ENCODE results near the gene SNTG2.

SNTG2 gene

GRCh38 chr2:1010415-1010930, 59.8 kb downstream of the SNTG2 start:
- no peak for DNase-seq

- no peak for DNase-seq
Measured at GRCh38 chr2:1011006-1011405, 60.4 kb downstream of the SNTG2 start.

- DNase-seq: no peak
Measured at GRCh38 chr2:1011985-1012384, 61.3 kb downstream of the SNTG2 start.

GRCh38 chr2:1014802-1015201, 64.2 kb downstream of the SNTG2 start:
- DNase-seq: no peak

- no peak for DNase-seq
Measured at GRCh38 chr2:1016500-1016899, 65.9 kb downstream of the SNTG2 start.

GRCh38 chr2:1017827-1018226, 67.2 kb downstream of the SNTG2 start:
- DNase-seq: no peak

- no peak for DNase-seq
Measured at GRCh38 chr2:1020206-1020605, 69.6 kb downstream of the SNTG2 start.

GRCh38 chr2:1022178-1022577, 71.5 kb downstream of the SNTG2 start:
- no peak for DNase-seq

- DNase-seq: no peak
Measured at GRCh38 chr2:1024981-1025380, 74.3 kb downstream of the SNTG2 start.

GRCh38 chr2:1026141-1026540, 75.5 kb downstream of the SNTG2 start:
- DNase-seq: no peak

- no peak for DNase-seq
Measured at GRCh38 chr2:1028831-1029230, 78.2 kb downstream of the SNTG2 start.

- peak; percentile 42 for DNase-seq
Measured at GRCh38 chr2:1032030-1032429, 81.4 kb downstream of the SNTG2 start.

GRCh38 chr2:1033069-1033468, 82.4 kb downstream of the SNTG2 start:
- DNase-seq: no peak

GRCh38 chr2:1037066-1037465, 86.4 kb downstream of the SNTG2 start:
- no peak for DNase-seq

GRCh38 chr2:1039549-1039948, 88.9 kb downstream of the SNTG2 start:
- no peak for DNase-seq

GRCh38 chr2:1041012-1041805, 90.6 kb downstream of the SNTG2 start:
- DNase-seq: no peak

- no peak for DNase-seq
Measured at GRCh38 chr2:1045109-1045508, 94.5 kb downstream of the SNTG2 start.

- no peak for DNase-seq
Measured at GRCh38 chr2:1046067-1046466, 95.4 kb downstream of the SNTG2 start.

- DNase-seq: no peak
Measured at GRCh38 chr2:1047485-1047884, 96.8 kb downstream of the SNTG2 start.

- no peak for DNase-seq
Measured at GRCh38 chr2:1049691-1050090, 99.0 kb downstream of the SNTG2 start.

- no peak for DNase-seq
Measured at GRCh38 chr2:1051075-1051474, 100.4 kb downstream of the SNTG2 start.

GRCh38 chr2:1052771-1053191, 102.1 kb downstream of the SNTG2 start:
- no peak for DNase-seq

- no peak for DNase-seq
Measured at GRCh38 chr2:1053786-1054185, 103.1 kb downstream of the SNTG2 start.

- DNase-seq: no peak
Measured at GRCh38 chr2:1054399-1054798, 103.8 kb downstream of the SNTG2 start.

GRCh38 chr2:1055014-1055595, 104.5 kb downstream of the SNTG2 start:
- no peak for DNase-seq

Measured in stimulated activated CD8-positive, alpha-beta memory T cell treated with anti-CD3 and anti-CD28 coated beads, Interleukin-4, amount 100 ng/mL, for 48 hours (primary cell).